Hematopoietic multipotent progenitor cell treated with erythropoietin and hydrocortisone succinate and interleukin-3 and kit ligand, for 6 days (in vitro differentiated cells): ENCODE data around the gene CCDC24.

Source experiments
- DNase-seq: peaks from one replicate; pipeline ENCODE4 v3.0.0-alpha.2; 2015

Gene CCDC24

GRCh38 chr1:43963890-43964289, 27.5 kb upstream of the CCDC24 start:
- no peak for DNase-seq

GRCh38 chr1:43965316-43965715, 26.1 kb upstream of the CCDC24 start:
- no peak for DNase-seq

- peak; percentile 85 for DNase-seq
These were observed 23.0 kb upstream of the CCDC24 start for GRCh38 chr1:43968348-43968948.

GRCh38 chr1:43969416-43969745, 22.0 kb upstream of the CCDC24 start:
- DNase-seq = no peak

- DNase-seq = peak; percentile 99
These were observed 21.5 kb upstream of the CCDC24 start, which contains the start of gene DPH2 for GRCh38 chr1:43969746-43970466. Gene DPH2 (plus strand): TSS chr1:43970010. CDS start chr1:43970176, 166 bp downstream.

GRCh38 chr1:43970502-43970901, 20.9 kb upstream of the CCDC24 start:
- no peak for DNase-seq

- DNase-seq = no peak
These were observed 20.5 kb upstream of the CCDC24 start for GRCh38 chr1:43970911-43971310.

GRCh38 chr1:43971336-43971980, 19.9 kb upstream of the CCDC24 start:
- DNase-seq = no peak

GRCh38 chr1:43973981-43974442, 17.4 kb upstream of the CCDC24 start:
- peak; percentile 73 for DNase-seq

GRCh38 chr1:43974443-43975248, 16.8 kb upstream of the CCDC24 start, which contains the start of gene ATP6V0B:
Gene ATP6V0B (plus strand): TSS chr1:43974960. CDS start chr1:43975041, 81 bp downstream.
- DNase-seq = peak; percentile 98

GRCh38 chr1:43975249-43975961, 16.0 kb upstream of the CCDC24 start:
- peak; percentile 70 for DNase-seq

GRCh38 chr1:43976045-43976444, 15.4 kb upstream of the CCDC24 start:
- peak; percentile 46 for DNase-seq

GRCh38 chr1:43976890-43977289, 14.5 kb upstream of the CCDC24 start:
- no peak for DNase-seq

GRCh38 chr1:43977376-43978263, 13.8 kb upstream of the CCDC24 start:
- no peak for DNase-seq

- peak; percentile 39 for DNase-seq
These were observed 13.2 kb upstream of the CCDC24 start for GRCh38 chr1:43978264-43978550.

GRCh38 chr1:43978551-43979260, 12.7 kb upstream of the CCDC24 start, which contains the start of gene B4GALT2:
Gene B4GALT2 (plus strand): TSS chr1:43979210. CDS start chr1:43981161, 1,951 bp downstream.
- peak; percentile 60 for DNase-seq

- no peak for DNase-seq
These were observed 12.2 kb upstream of the CCDC24 start for GRCh38 chr1:43979261-43979527.

GRCh38 chr1:43979528-43980254, 11.7 kb upstream of the CCDC24 start:
- peak; percentile 82 for DNase-seq

- DNase-seq = no peak
These were observed 10.9 kb upstream of the CCDC24 start for GRCh38 chr1:43980255-43981134.
